ENCODE results near the gene NXPH1. TPM values are rescaled to one million over a fixed set of nuclear protein-coding genes. Genes with fewer than 3 reads are reported as not detected.
A peak's percentile ranks its signal among the peaks of the same experiment; 100 is the strongest.

Gene NXPH1
- total RNA-seq, 4 donors from 2014 or later = not detected

- Histone ChIP-seq H3K4me1 (peaks cover 12 to 28% (median 23%) of the 10 kb centered on the region in 4 donors), H3K9me3 (no peaks in the 10 kb centered on the region), H3K27me3 (peaks cover 0 to 98% (median 46%) of the 10 kb centered on the region in 4 donors), H3K27ac (replicated peaks in 1 of 4) (no peak overlapping the region), H3K36me3 (no peaks in the 10 kb centered on the region), H3K4me3 (no peak overlapping the region)
- 12% methylated on average over 33 of the region's 33 CpGs for WGBS
- TF ChIP-seq POLR2AphosphoS5 (IDR thresholded peaks at IDR 0.05) (no peak), POLR2A (IDR thresholded peaks at IDR 0.05; ENCODE audit: low read depth) (no peak), EP300 (IDR thresholded peaks at IDR 0.05) (no peak), CTCF (IDR thresholded peaks at IDR 0.05) (no peak)
- intact Hi-C loops (cut with DNase I) = no loop called here
- no peak for DNase-seq (ENCODE audit: extremely low spot score)
Observed at GRCh38 chr7:8435590-8436545, 2.5 kb downstream of the NXPH1 start.

- H3K36me3 ChIP-seq = no peaks in the 10 kb centered on the region
- peaks cover 0 to 100% (median 54%) of the 10 kb centered on the region in 4 donors for H3K27me3 ChIP-seq
Observed at GRCh38 chr7:8436965-8437364, 3.6 kb downstream of the NXPH1 start.

GRCh38 chr7:8437606-8438005 is 4.2 kb downstream of the NXPH1 start:
- Histone ChIP-seq H3K4me1 (peaks cover 12 to 31% (median 28%) of the 10 kb centered on the region in 4 donors), H3K9me3 (no peaks in the 10 kb centered on the region), H3K36me3 (no peaks in the 10 kb centered on the region), H3K27ac (replicated peaks in 1 of 4) (no peak overlapping the region), H3K27me3 (peaks cover 0 to 100% (median 60%) of the 10 kb centered on the region in 4 donors), H3K4me3 (no peak overlapping the region)
- 8% methylated on average over 8 of the region's 8 CpGs for WGBS
- no peak for TF ChIP-seq POLR2A (IDR thresholded peaks at IDR 0.05; ENCODE audit: low read depth)
- no peak for TF ChIP-seq CTCF (IDR thresholded peaks at IDR 0.05)
- no peak for TF ChIP-seq EP300 (IDR thresholded peaks at IDR 0.05)
- no peak for TF ChIP-seq POLR2AphosphoS5 (IDR thresholded peaks at IDR 0.05)
- intact Hi-C loops (cut with DNase I) = no loop called here
- no peak for DNase-seq (ENCODE audit: extremely low spot score)

More at GRCh38 chr7:8436965-8437364, 3.6 kb downstream of the NXPH1 start:
- no peaks in the 10 kb centered on the region for H3K9me3 ChIP-seq
- TF ChIP-seq CTCF (IDR thresholded peaks at IDR 0.05) (peak in 1 of 3 experiments; percentile 32), EP300 (IDR thresholded peaks at IDR 0.05) (no peak)
- no peak overlapping the region for H3K27ac ChIP-seq (replicated peaks in 1 of 4)
- 7% methylated on average over 12 of the region's 15 CpGs for WGBS
- no peak for DNase-seq (ENCODE audit: extremely low spot score)
- H3K4me3 ChIP-seq = no peak overlapping the region
- peaks cover 12 to 28% (median 23%) of the 10 kb centered on the region in 4 donors for H3K4me1 ChIP-seq
- intact Hi-C loops (cut with DNase I) = no loop called here

- Histone ChIP-seq H3K27me3 (peaks cover 0 to 97% (median 49%) of the 10 kb centered on the region in 4 donors), H3K36me3 (no peaks in the 10 kb centered on the region), H3K4me3 (no peak overlapping the region), H3K4me1 (peaks cover 7 to 24% (median 21%) of the 10 kb centered on the region in 4 donors), H3K9me3 (peaks cover 0 to 7% (median 0%) of the 10 kb centered on the region in 4 donors), H3K27ac (replicated peaks in 1 of 4) (no peak overlapping the region)
- intact Hi-C loops (cut with DNase I) = no loop called here
- TF ChIP-seq POLR2AphosphoS5 (IDR thresholded peaks at IDR 0.05) (no peak), CTCF (IDR thresholded peaks at IDR 0.05) (no peak), EP300 (IDR thresholded peaks at IDR 0.05) (no peak), POLR2A (IDR thresholded peaks at IDR 0.05; ENCODE audit: low read depth) (no peak)
- WGBS = 13% methylated on average over 8 of the region's 8 CpGs
- no peak for DNase-seq (ENCODE audit: extremely low spot score)
Observed at GRCh38 chr7:8440670-8441069, 7.3 kb downstream of the NXPH1 start.
